ENCODE results near the gene BFAR.

Gene BFAR

DNA sequence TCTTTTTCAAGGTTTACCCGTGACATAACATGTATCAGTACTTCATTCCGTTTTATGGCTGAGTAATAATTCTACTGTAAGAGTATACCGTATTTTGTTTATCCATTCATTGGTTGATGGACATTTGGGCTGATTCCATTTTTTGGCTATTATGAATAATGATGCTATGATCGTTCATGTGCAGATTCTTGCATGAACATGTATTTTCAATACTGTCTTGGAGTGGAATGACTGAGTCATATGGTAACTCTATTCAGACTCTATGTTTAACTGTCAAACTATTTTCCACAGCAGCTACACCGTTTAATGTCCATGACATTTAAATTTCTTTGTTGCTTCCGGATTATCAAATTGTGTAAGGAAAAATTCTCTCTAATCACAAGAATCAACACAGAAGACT lies 17.9 kb downstream of the BFAR start:
- in situ Hi-C loops (cut with HindIII; ENCODE audit: low sequenced_read_pairs) = no loop called here
- DNase-seq (ENCODE audit: low read depth) = no peak
- no peak overlapping the region for H3K4me3 ChIP-seq (ENCODE audit: low read depth, low read length)
- TF ChIP-seq, protein P1, sequence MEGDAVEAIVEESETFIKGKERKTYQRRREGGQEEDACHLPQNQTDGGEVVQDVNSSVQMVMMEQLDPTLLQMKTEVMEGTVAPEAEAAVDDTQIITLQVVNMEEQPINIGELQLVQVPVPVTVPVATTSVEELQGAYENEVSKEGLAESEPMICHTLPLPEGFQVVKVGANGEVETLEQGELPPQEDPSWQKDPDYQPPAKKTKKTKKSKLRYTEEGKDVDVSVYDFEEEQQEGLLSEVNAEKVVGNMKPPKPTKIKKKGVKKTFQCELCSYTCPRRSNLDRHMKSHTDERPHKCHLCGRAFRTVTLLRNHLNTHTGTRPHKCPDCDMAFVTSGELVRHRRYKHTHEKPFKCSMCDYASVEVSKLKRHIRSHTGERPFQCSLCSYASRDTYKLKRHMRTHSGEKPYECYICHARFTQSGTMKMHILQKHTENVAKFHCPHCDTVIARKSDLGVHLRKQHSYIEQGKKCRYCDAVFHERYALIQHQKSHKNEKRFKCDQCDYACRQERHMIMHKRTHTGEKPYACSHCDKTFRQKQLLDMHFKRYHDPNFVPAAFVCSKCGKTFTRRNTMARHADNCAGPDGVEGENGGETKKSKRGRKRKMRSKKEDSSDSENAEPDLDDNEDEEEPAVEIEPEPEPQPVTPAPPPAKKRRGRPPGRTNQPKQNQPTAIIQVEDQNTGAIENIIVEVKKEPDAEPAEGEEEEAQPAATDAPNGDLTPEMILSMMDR (IDR thresholded peaks at IDR 0.05; ENCODE audit: low read depth, low read length, missing control alignments) = no peak

DNA sequence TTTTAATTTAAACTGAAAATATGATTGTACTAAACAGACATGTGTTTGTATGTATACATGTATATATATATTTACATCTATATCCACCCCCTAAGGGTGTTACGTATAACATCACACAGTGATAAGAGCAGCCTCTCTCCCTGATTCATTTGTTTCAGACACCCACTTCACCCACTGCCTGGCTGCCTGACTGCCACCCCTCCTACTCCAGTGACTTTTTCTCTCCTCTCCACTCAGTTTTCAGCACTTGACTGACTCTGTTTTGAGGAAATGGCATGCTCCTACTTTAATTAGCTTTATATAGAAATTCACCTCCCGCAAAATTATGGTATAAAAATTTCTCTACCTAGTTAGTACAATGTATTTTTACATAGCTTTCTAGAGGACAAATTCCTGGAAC lies 20.0 kb downstream of the BFAR start:
- H3K4me3 ChIP-seq (ENCODE audit: low read depth, low read length) = no peak overlapping the region
- DNase-seq (ENCODE audit: low read depth) = no peak
- TF ChIP-seq, protein P1 (IDR thresholded peaks at IDR 0.05; ENCODE audit: low read depth, low read length, missing control alignments) = no peak
- in situ Hi-C loops (cut with HindIII; ENCODE audit: low sequenced_read_pairs) = no loop called here

DNA sequence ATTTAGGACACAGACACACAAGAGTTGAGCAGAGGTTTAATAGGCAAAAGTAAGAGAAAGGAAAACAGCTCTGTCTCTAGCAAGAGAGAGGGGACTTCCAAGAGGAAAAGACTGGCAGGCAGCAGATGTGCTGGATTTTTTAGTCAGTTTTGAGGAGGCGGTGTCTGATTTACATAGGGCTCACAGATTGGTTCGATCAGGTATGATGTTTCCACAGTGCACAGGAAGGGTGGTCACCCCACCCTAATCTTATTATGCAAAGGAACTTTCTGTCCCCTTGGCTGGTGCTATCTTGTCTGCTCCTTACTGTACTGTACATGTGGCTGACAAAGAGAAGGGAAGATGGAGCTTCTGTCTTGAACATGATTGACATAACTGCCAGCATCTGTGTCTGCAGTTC lies 25.3 kb downstream of the BFAR start:
- no peak for DNase-seq (ENCODE audit: low read depth)
- H3K4me3 ChIP-seq (ENCODE audit: low read depth, low read length) = no peak overlapping the region
- in situ Hi-C loops (cut with HindIII; ENCODE audit: low sequenced_read_pairs) = no loop called here
- TF ChIP-seq, protein P1 (IDR thresholded peaks at IDR 0.05; ENCODE audit: low read depth, low read length, missing control alignments) = no peak

DNA sequence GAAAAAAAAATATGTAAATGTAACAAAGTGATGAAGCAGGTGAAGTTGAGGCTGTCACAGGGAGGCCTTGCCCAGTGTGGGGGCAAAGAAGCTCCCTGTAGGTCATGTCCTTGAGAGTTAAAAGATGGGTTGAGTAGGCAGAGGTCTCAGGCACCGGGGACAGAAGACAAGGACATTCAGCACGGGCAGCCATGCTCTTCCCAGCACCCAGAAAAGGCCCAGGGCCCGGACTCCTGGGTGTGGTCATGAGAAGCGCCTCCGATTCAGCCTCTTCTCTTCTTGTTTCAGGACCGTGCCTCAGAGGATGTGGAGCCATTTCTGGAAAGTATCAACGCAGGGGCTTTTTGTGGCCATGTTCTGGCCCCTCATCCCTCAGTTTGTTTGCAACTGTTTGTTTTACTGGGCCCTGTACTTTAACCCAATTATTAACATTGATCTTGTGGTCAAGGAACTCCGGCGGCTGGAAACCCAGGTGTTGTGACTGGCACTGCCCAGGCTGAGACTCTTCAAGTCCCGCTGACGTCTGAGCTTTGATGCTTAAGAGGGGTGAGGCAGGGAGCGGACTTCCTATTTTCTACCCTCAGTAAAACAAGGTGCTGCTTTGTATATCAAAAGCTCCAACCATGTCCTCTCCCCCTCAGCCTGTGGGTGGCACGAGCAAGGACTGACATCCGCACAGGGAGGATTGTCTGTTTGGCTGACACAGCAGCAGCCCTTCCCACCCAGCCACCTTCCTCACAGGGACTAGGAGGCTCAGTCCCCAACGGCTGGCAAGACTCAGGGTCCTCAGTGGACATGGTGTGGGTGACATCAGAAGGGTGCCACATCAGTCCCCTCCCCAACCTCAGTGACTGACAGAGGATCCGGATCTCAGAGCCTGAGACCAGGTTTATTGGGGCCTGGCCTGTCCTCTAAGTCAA lies 34.9 kb downstream of the BFAR start:
- no peak overlapping the region for H3K4me3 ChIP-seq (ENCODE audit: low read depth, low read length)
- no peak for DNase-seq (ENCODE audit: low read depth)
- in situ Hi-C loops (cut with HindIII; ENCODE audit: low sequenced_read_pairs) = no loop called here
- TF ChIP-seq, protein P1 (IDR thresholded peaks at IDR 0.05; ENCODE audit: low read depth, low read length, missing control alignments) = no peak

DNA sequence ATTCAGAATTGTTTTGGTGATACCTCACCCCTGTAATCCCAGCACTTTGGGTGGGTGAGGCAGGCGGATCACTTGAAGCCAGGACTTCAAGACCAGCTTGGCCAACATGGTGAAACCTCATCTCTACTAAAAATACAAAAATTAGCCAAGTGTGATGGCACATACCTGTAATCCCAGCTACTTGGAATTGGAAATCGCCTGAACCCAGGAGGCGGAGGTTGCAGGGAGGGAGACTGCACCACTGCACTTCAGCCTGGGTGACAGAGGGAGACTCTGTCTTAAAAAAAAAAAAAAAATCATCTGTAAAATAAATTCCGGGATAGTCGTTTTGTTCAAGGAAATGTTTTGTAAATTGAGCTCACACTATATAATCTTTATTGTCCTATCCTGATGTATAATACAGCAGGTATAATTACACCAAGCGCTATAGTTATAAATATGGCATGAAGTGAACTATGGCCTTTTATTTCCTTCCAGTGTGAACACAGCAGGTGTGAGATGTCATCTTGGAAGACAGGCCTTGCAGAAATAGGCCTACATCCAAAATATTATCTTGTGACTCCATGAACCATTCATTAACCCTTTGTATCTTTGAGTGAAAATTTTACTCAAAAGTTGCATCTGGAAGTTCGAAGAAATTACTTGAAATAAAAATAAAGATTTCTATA lies 35.9 kb downstream of the BFAR start:
- TF ChIP-seq, protein P1 (IDR thresholded peaks at IDR 0.05; ENCODE audit: low read depth, low read length, missing control alignments) = no peak
- in situ Hi-C loops (cut with HindIII; ENCODE audit: low sequenced_read_pairs) = no loop called here

DNA sequence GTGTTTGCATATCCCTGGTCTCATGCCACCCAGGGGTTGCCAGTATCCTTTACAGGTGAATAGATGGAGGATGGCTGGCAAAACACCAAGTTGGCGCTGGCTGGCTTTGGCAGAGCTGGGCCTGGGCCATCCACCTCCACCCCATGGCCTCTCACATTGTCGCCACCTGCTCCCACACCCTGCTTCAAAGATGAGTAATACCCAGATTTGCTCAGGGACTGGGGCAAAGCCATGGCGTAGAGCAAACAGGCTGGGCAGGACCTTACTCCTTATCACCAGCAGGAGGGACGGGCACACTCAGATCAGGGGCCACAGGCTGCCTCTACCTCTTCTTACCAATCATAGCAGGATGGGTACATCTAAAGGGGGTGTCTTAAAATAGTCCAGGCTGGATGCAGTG lies 37.0 kb downstream of the BFAR start:
- DNase-seq (ENCODE audit: low read depth) = no peak
- TF ChIP-seq, protein P1 (IDR thresholded peaks at IDR 0.05; ENCODE audit: low read depth, low read length, missing control alignments) = no peak
- in situ Hi-C loops (cut with HindIII; ENCODE audit: low sequenced_read_pairs) = no loop called here
- no peak overlapping the region for H3K4me3 ChIP-seq (ENCODE audit: low read depth, low read length)

More for the DNA sequence above, 35.9 kb downstream of the BFAR start:
- DNase-seq (ENCODE audit: low read depth) = no peak
- H3K4me3 ChIP-seq (ENCODE audit: low read depth, low read length) = no peak overlapping the region
